ENCODE results near the gene QRICH2. TPM values are rescaled to one million over a fixed set of nuclear protein-coding genes. Genes with fewer than 3 reads are reported as not detected.

QRICH2 gene
- total and polyA plus RNA-seq, 4 donors, result 0.56 to 6.1 (median 0.67) TPM

DNA sequence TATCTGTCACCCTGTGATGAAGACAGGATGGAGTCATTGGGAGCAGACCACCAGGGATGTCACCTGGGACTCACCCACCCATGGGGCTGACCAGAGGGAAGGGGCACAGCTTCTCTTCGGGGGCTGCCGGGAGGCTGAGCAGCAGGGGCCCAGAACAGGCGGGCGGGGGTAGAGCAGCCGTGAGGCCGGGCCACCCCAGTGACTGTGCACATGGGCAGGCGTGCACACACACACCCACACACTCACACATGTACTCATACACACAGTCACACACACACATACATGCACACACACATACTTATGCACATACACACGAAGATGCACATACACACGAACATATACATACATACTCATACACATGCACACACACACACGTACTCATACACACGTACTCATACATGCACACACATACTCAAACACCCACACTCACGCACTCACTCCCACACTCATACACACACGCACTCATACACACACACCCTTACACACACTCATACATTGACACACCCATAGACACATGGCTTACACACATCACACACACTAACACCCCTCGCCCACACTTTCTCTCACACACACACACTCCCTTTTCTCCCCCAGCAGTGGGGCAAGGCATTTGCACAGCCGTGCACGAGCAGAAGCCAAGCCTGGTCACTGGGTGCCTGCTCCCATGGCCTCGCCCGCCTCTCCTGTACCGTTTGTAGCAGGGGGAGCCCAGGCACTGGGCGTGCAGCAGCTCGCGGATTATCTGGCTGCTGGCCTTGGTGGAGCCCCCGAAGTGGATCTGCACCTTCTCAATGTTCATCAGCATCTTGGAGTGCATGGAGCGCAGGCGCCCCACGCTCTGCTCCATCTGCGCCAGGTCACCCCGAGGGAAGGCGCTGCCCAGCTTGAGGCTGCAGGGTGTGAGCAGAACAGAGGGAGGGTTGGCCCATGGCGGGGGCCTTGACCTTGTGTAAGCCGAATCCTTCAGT lies 30.5 kb downstream of the QRICH2 start:
- H3K4me1 ChIP-seq (ENCODE audit: control insufficient read depth in 4 of 4, insufficient read depth in 4 of 4, low read length in 3 of 4), result peaks cover 0 to 23% (median 13%) of the 10 kb centered on the region in 4 donors
- H3K4me3 ChIP-seq (ENCODE audit: low read depth in 1 of 3, low read length in 3 of 3), result no peak overlapping the region
- no peak for DNase-seq (ENCODE audit: low spot score)
- TF ChIP-seq RXRA (IDR thresholded peaks at IDR 0.05) (no peak), TAF1 (conservative IDR thresholded peaks at IDR 0.05) (no peak), YY1 (IDR thresholded peaks at IDR 0.05) (no peak), FOXA2 (IDR thresholded peaks at IDR 0.05) (no peak), EGR1 (IDR thresholded peaks at IDR 0.05; ENCODE audit: low read depth in 2 of 2) (no peak), GABPA (IDR thresholded peaks at IDR 0.05 in 1 of 2, conservative IDR thresholded peaks at IDR 0.05 in 1 of 2) (no peak), JUND (IDR thresholded peaks at IDR 0.05) (no peak), NR2F2 (IDR thresholded peaks at IDR 0.05) (no peak), FOXA1 (IDR thresholded peaks at IDR 0.05) (no peak), RAD21 (IDR thresholded peaks at IDR 0.05) (no peak), HNF4G (IDR thresholded peaks at IDR 0.05) (no peak), SP1 (IDR thresholded peaks at IDR 0.05) (no peak), HNF4A (conservative IDR thresholded peaks at IDR 0.05) (no peak)
- TF ChIP-seq, protein P1, sequence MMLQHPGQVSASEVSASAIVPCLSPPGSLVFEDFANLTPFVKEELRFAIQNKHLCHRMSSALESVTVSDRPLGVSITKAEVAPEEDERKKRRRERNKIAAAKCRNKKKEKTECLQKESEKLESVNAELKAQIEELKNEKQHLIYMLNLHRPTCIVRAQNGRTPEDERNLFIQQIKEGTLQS (IDR thresholded peaks at IDR 0.05), result no peak
- TF ChIP-seq, protein P2, sequence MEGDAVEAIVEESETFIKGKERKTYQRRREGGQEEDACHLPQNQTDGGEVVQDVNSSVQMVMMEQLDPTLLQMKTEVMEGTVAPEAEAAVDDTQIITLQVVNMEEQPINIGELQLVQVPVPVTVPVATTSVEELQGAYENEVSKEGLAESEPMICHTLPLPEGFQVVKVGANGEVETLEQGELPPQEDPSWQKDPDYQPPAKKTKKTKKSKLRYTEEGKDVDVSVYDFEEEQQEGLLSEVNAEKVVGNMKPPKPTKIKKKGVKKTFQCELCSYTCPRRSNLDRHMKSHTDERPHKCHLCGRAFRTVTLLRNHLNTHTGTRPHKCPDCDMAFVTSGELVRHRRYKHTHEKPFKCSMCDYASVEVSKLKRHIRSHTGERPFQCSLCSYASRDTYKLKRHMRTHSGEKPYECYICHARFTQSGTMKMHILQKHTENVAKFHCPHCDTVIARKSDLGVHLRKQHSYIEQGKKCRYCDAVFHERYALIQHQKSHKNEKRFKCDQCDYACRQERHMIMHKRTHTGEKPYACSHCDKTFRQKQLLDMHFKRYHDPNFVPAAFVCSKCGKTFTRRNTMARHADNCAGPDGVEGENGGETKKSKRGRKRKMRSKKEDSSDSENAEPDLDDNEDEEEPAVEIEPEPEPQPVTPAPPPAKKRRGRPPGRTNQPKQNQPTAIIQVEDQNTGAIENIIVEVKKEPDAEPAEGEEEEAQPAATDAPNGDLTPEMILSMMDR (IDR thresholded peaks at IDR 0.05; ENCODE audit: low read depth, low read length, missing input control), result no peak
- TF ChIP-seq, protein P3, sequence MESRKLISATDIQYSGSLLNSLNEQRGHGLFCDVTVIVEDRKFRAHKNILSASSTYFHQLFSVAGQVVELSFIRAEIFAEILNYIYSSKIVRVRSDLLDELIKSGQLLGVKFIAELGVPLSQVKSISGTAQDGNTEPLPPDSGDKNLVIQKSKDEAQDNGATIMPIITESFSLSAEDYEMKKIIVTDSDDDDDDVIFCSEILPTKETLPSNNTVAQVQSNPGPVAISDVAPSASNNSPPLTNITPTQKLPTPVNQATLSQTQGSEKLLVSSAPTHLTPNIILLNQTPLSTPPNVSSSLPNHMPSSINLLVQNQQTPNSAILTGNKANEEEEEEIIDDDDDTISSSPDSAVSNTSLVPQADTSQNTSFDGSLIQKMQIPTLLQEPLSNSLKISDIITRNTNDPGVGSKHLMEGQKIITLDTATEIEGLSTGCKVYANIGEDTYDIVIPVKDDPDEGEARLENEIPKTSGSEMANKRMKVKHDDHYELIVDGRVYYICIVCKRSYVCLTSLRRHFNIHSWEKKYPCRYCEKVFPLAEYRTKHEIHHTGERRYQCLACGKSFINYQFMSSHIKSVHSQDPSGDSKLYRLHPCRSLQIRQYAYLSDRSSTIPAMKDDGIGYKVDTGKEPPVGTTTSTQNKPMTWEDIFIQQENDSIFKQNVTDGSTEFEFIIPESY (IDR thresholded peaks at IDR 0.05), result no peak
- TF ChIP-seq, protein P4, sequence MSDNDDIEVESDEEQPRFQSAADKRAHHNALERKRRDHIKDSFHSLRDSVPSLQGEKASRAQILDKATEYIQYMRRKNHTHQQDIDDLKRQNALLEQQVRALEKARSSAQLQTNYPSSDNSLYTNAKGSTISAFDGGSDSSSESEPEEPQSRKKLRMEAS (IDR thresholded peaks at IDR 0.05), result no peak
- TF ChIP-seq, protein P5, sequence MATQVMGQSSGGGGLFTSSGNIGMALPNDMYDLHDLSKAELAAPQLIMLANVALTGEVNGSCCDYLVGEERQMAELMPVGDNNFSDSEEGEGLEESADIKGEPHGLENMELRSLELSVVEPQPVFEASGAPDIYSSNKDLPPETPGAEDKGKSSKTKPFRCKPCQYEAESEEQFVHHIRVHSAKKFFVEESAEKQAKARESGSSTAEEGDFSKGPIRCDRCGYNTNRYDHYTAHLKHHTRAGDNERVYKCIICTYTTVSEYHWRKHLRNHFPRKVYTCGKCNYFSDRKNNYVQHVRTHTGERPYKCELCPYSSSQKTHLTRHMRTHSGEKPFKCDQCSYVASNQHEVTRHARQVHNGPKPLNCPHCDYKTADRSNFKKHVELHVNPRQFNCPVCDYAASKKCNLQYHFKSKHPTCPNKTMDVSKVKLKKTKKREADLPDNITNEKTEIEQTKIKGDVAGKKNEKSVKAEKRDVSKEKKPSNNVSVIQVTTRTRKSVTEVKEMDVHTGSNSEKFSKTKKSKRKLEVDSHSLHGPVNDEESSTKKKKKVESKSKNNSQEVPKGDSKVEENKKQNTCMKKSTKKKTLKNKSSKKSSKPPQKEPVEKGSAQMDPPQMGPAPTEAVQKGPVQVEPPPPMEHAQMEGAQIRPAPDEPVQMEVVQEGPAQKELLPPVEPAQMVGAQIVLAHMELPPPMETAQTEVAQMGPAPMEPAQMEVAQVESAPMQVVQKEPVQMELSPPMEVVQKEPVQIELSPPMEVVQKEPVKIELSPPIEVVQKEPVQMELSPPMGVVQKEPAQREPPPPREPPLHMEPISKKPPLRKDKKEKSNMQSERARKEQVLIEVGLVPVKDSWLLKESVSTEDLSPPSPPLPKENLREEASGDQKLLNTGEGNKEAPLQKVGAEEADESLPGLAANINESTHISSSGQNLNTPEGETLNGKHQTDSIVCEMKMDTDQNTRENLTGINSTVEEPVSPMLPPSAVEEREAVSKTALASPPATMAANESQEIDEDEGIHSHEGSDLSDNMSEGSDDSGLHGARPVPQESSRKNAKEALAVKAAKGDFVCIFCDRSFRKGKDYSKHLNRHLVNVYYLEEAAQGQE (IDR thresholded peaks at IDR 0.05), result no peak
- H3K27me3 ChIP-seq (ENCODE audit: control insufficient read depth in 4 of 4, insufficient read depth in 4 of 4, low read length in 3 of 4), result no peaks in the 10 kb centered on the region
- H3K9me3 ChIP-seq (ENCODE audit: control insufficient read depth in 4 of 4, low read length in 3 of 4), result no peaks in the 10 kb centered on the region
- H3K27ac ChIP-seq (ENCODE audit: low read depth in 1 of 2, low read length in 2 of 2), result no peak overlapping the region
- 94% methylated on average over 31 of the region's 31 CpGs for WGBS
- H3K36me3 ChIP-seq (ENCODE audit: control insufficient read depth in 4 of 4, insufficient read depth in 3 of 4, low read depth in 1 of 4, low read length in 3 of 4), result peaks cover 0 to 1% (median 0%) of the 10 kb centered on the region in 4 donors
- no peak overlapping the region for H3K9ac ChIP-seq (ENCODE audit: low read depth in 1 of 2, low read length in 2 of 2)

Data from liver (tissue), 9 donors.